HG03045 (cell line): ENCODE results near the gene SH3BP4.

Experiments used
- ATAC-seq: cut with Tn5 transposase; IDR thresholded peaks from one replicate; pipeline ENCODE4 v1.9.1; 2021; ENCODE audit warnings: mild to moderate bottlenecking, moderate library complexity; ENCODE audit not compliant: unreplicated experiment

Gene SH3BP4

GRCh38 chr2:234996069-234996940, 44.5 kb downstream of the SH3BP4 start:
- ATAC-seq, result no peak

- no peak for ATAC-seq
These were observed 45.1 kb downstream of the SH3BP4 start for GRCh38 chr2:234996941-234997270.

GRCh38 chr2:234997389-234997788, 45.6 kb downstream of the SH3BP4 start:
- no peak for ATAC-seq

GRCh38 chr2:234998404-234999211, 46.8 kb downstream of the SH3BP4 start:
- no peak for ATAC-seq

GRCh38 chr2:234999740-235000425, 48.1 kb downstream of the SH3BP4 start:
- ATAC-seq, result no peak

- no peak for ATAC-seq
These were observed 48.8 kb downstream of the SH3BP4 start for GRCh38 chr2:235000426-235001236.

- ATAC-seq, result no peak
These were observed 49.7 kb downstream of the SH3BP4 start for GRCh38 chr2:235001237-235002133.

GRCh38 chr2:235002198-235003095, 50.6 kb downstream of the SH3BP4 start:
- no peak for ATAC-seq

- ATAC-seq, result no peak
These were observed 51.4 kb downstream of the SH3BP4 start for GRCh38 chr2:235003096-235003775.

GRCh38 chr2:235004329-235004903, 52.6 kb downstream of the SH3BP4 start:
- no peak for ATAC-seq

- no peak for ATAC-seq
These were observed 53.2 kb downstream of the SH3BP4 start for GRCh38 chr2:235005023-235005422.

- ATAC-seq, result no peak
These were observed 53.9 kb downstream of the SH3BP4 start for GRCh38 chr2:235005603-235006259.

- no peak for ATAC-seq
These were observed 54.6 kb downstream of the SH3BP4 start for GRCh38 chr2:235006461-235006860.

- no peak for ATAC-seq
These were observed 55.2 kb downstream of the SH3BP4 start for GRCh38 chr2:235006986-235007385.

- ATAC-seq, result no peak
These were observed 56.0 kb downstream of the SH3BP4 start for GRCh38 chr2:235007664-235008457.

GRCh38 chr2:235008584-235009044, 56.8 kb downstream of the SH3BP4 start:
- no peak for ATAC-seq
